CD4-positive, alpha-beta T cell treated with Interleukin-6 for 4 hours (primary cell): ENCODE data around the gene GPATCH8.
A peak's percentile ranks its signal among the peaks of the same experiment; 100 is the strongest.
"Not testable (repeated sequence)": the region's sequence is repeated elsewhere in the genome, so short reads cannot be mapped to it uniquely, and the experiment has no call there.

Experiments used
- DNase-seq: peaks from one replicate; pipeline ENCODE4 v3.0.0-alpha.2; 2020; ENCODE audit warnings: mixed read lengths

Gene GPATCH8

GRCh38 chr17:44396946-44397345, 106.3 kb downstream of the GPATCH8 start:
- DNase-seq: no peak

GRCh38 chr17:44394833-44395232, 108.4 kb downstream of the GPATCH8 start:
- DNase-seq: no peak

- not testable (repeated sequence) for DNase-seq
Observed at GRCh38 chr17:44394112-44394511, 109.1 kb downstream of the GPATCH8 start.

DNA sequence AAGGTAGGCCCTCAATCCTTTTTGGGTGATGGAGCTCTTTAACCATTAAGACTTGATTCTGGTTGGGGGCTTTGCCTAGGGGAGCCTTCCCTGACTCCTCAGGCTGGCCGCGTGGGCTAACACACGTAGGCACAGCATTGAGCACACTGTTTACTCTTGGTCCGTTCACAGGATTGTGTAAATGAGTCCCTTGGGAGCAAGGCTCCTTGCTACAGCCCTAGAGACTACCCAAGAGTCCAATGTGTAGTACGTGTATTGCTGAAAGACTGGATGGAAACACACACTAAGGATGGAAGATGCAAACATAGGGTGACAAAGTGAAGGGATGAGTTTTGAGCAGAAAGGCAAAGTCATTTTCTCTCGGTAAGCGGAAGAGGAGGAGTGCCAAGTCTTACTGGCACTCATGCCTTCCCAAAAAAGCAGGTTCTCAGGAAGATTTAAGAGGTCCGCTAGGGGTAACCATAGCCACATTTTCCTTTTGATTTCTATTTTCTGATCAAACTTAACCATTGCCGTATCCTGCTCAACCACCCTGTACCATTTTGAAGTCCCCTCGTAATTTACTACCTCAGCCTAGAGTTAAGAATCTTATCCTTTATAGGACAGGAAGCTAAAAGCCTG, 112.8 kb downstream of the GPATCH8 start:
- no peak for DNase-seq

GRCh38 chr17:44389723-44390202, 113.4 kb downstream of the GPATCH8 start:
- DNase-seq: no peak

DNA sequence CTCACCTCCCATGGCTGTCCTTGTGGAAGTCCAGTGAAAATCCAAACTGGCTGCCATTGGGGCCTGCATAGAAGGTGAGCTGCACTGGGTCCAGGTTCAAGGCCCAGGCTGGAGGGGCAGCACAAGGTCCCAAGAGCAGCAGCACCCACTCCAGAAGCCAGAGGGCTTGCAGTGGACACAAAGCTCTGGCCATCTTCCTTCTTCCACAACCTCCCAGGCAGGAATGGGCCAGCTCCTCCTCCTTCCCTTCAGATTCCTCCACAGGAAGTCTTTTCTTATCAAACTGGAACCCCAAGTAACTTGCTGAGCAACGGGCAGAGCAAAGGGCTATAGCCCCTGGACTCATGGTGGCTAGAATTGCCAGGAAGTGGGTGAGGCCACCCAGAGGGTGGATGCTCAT, 113.9 kb downstream of the GPATCH8 start, which contains the start of gene ITGA2B:
TSS of gene ITGA2B (minus strand) at position 369 of the 400 bp plus-strand sequence. CDS start at position 193, 176 bp downstream.
- DNase-seq: no peak

DNA sequence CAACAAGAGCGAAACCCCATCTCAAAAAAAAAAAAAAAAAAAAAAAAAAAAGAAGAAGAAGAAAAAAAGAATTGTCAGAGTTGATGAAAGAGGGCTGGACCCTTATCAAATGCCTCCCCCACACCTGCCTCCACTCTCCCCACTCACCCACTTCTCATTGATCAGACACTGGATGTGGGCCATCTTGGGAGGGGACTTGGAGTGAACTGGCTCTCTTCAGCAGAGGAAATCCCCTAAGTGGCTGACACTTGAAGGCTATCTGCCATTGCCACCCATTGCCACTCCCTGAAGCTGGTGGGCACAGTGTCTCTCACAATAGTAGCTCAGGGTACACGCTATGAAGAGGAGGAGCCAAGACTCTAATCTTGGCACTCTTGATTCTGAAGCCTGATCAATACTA, 115.4 kb downstream of the GPATCH8 start:
- DNase-seq: no peak

DNA sequence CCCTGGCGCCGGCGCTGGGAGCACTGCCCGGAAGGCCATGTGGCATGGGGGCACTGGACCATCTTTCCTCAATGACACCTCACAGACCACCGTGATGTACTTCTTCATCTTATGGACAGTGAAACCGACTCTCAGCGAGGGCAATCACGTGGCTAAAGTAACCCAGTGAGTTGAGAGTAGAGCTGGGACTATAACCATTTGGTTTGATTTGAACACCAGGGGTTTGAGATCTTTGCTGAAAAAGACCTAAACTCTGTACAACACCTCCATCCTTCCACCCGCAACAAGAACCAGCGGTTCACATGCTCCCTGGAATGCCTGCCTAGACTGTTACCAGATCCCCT, 117.1 kb downstream of the GPATCH8 start:
- DNase-seq: no peak

GRCh38 chr17:44385287-44386181, 117.7 kb downstream of the GPATCH8 start:
- peak; percentile 90 for DNase-seq

DNA sequence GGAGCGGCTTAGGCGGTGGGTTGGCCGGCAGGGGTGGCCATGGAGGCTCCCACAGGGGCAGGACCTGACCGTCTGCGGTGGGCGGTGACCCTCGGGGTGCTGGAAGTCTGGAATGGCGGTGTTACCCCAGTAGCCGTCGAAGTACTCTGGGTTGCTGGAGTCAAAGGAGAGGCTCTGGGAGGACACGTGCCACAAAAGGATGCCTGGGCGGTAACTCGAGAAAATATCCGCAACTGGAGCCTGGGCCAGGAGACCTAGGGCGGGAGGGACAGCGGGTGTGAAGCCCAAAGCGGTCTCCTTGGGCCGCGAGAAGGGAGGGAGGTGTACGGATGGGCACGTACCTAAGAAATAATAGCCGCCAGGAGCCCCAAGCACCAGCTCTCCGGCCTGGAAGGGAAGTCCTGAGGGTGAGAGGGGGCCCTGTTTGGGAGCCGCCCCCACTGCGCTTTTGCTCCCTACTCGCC, 118.4 kb downstream of the GPATCH8 start:
- DNase-seq: no peak

DNA sequence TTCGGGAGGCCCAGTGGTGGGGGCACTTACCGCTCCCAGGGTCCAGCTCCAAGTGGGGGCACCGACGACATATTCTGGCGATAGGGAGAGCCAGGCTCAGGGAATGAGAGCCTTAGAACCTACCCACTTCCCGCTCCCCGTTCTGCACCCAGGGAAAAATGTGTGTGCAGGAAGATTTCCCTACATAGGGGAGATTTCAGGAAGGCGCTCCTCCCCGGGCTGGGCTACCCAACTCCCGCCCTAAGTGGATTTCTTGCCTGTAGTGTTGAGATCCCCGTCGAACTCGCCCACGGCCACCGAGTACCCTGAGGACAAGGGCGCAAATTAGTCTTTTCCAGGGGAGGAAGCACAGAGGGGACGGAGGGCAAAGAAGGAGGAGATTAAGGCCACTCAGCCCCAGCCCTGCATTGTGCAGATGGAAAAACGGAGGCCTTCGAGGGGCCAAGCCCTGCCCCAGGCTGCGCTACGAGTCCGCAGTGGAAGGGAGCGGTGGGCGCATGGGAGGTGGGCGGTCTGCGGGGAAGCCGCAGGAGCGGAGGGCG, 118.9 kb downstream of the GPATCH8 start:
- DNase-seq: no peak

DNA sequence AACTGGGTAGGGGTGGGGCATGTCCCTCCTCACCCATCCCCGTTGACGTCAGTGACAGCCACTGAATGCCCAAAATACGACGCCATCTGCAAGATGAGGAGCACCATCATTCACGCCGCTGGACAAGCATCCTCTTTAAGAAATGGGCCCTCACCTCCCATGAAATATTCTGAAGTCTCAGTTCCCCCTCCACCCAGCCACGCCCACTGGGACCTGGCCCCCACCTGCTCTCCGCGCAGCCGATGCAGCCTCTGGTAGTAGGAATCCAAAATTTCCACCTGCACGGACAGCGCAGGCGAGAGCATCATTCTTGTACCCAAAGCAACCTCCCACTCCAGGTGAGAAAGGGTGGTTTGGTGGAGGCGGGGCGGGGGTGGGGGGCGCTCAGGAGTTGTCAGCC, 119.3 kb downstream of the GPATCH8 start:
- DNase-seq: no peak

DNA sequence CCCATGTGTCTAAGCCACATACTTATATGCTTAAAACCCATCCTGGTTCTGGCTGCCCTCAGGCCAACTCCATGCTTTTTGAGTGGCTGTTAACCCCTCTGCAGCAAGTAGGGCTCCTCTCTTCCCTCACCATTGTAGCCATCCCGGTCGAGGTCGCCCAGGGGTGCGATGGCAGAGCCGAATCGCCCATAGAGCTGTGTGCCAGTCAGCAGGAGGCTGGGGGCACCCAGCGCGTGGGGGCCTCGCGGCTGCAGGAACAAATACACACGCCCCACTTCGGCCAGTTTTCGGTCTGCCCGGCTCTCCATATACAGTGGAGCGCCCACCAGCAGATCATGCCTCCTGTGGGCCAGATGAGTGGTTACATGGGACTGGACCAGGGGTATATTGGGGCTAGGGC, 119.8 kb downstream of the GPATCH8 start:
- no peak for DNase-seq

DNA sequence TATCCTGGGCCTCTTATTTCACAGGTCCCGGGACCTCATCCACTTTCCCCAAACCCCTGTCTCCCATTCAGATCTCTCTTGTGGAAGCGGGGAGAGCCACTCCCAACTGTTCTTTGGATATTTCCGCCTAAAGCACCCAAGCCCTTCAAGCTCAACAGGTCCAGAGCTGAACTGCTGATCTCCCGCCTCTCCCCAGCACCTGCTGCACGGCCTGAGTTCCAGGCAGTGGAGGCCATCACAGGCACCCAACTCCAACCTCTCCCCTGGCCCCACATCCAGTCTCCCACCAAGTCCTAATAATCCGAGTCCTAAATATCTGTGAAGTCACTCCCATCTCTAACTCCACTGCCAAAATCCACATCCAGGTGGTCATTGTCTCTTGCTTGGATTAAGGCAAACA, 120.3 kb downstream of the GPATCH8 start:
- no peak for DNase-seq

- no peak for DNase-seq
Observed at GRCh38 chr17:44381810-44382305, 121.3 kb downstream of the GPATCH8 start.

DNA sequence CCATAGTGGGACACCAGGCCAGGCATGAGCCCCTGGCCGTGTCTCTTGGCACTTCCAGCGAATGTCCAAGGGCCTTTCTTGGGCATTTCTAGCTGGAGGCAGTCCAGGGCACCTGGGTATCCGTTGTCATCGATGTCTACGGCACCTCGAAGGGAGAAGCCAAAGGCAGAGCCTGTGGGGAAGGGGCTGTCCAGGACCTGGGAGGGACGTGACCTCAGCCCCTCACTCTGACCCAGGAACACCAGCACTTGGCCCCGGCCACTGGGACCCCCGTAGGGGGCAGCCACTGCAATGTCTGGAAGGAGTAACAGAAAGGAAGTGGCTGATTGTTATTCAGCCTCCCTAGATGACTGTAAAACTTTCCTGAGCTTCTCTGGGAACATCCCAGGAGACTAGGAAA, 122.4 kb downstream of the GPATCH8 start:
- DNase-seq: no peak

- no peak for DNase-seq
Observed at GRCh38 chr17:44379887-44380286, 123.3 kb downstream of the GPATCH8 start.

GRCh38 chr17:44378171-44378705, 125.0 kb downstream of the GPATCH8 start:
- DNase-seq: no peak

GRCh38 chr17:44376779-44377178, 126.4 kb downstream of the GPATCH8 start:
- DNase-seq: no peak

- no peak for DNase-seq
Observed at GRCh38 chr17:44376124-44376523, 127.1 kb downstream of the GPATCH8 start.

DNA sequence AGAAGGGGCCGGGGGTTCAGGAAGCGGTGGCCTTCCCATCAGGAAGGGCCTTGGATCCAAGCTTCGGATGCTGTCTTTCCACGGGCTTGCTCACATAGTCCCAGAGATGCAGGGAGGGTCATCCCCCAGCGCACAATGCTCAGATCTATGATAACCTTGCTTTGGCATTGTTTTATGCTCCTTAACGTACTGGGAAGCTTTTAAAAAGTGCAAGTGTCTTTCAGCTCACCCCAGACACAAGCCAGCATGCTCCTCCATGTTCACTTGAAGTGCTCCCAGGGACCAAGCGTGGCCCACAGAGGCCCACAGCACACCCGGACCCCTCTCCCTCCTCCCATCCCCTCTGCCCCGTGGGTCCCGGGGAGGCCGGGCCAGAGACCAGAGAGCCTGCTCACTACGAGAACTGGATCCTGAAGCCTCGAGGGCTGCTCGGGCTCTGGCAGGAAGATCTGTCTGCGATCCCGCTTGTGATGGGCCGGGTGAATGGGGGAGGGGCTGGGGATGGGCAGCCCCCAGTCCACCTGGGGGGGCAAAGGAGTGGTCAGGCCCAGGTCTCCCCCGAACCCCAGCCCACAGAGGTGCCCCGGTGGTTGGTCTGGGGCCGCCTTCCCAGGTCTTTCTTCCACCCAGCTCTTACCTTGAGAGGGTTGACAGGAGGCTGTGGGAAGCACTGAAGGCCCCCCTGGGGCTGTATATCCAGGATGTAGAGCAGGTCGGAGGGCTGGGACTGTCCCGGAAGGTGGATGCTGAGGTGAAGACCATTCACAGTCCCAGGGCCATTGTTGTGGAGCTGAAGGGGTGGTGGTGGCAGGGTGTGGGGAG, 127.8 kb downstream of the GPATCH8 start:
- no peak for DNase-seq
